ENCODE results near the gene BACH2. TPM values are rescaled to one million over a fixed set of nuclear protein-coding genes. Genes with fewer than 3 reads are reported as not detected.

The BACH2 gene
- total and polyA plus RNA-seq, 9 of the 15 experiments (the other 6 are each of a cell fraction or from before 2014, with no cell fraction given), result 0.06 to 3.1 (median 0.59) TPM

GRCh38 chr6:90202156-90202555 lies 94.5 kb downstream of the BACH2 start (continued):
- no peak for TF ChIP-seq CHD7 (IDR thresholded peaks at IDR 0.05; ENCODE audit: low read depth, low read length)
- TF ChIP-seq, protein P1, sequence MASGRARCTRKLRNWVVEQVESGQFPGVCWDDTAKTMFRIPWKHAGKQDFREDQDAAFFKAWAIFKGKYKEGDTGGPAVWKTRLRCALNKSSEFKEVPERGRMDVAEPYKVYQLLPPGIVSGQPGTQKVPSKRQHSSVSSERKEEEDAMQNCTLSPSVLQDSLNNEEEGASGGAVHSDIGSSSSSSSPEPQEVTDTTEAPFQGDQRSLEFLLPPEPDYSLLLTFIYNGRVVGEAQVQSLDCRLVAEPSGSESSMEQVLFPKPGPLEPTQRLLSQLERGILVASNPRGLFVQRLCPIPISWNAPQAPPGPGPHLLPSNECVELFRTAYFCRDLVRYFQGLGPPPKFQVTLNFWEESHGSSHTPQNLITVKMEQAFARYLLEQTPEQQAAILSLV (tag; IDR thresholded peaks at IDR 0.05), result no peak

Data from K562 (cell line).